Gastroesophageal sphincter (tissue), 3 donors: ENCODE results near the gene ANKRD29.

Experiments used
- CTCF ChIP-seq, 4 experiments: fragments of 200-600 bp in 2 of 4; fragments of 450-650 bp in 2 of 4; sonication (generic) in 1 of 4; IDR thresholded peaks; one replicate each; pipeline ENCODE4 v1.5.1; 2017 to 2019; ENCODE audit warnings: antibody characterized with exemption in 4 of 4, mild to moderate bottlenecking in 2 of 4, moderate library complexity in 2 of 4
- POLR2A ChIP-seq, 2 donors: fragments of 450-650 bp; IDR thresholded peaks; one replicate each; pipeline ENCODE4 v1.6.1; 2017; ENCODE audit warnings: antibody characterized with exemption in 2 of 2, mild to moderate bottlenecking in 2 of 2, moderate library complexity in 1 of 2
- POLR2AphosphoS5 ChIP-seq: sonication (generic); formaldehyde crosslinking; IDR thresholded peaks from one replicate; pipeline ENCODE4 v1.6.1; 2017; ENCODE audit warnings: antibody characterized with exemption

GRCh38 chr18:23712445-23712844, 49.7 kb upstream of the ANKRD29 start:
- no peak for TF ChIP-seq CTCF (IDR thresholded peaks at IDR 0.05)
- no peak for TF ChIP-seq POLR2AphosphoS5
- no peak for TF ChIP-seq POLR2A (IDR thresholded peaks at IDR 0.05)
